DND-41 (cell line): ENCODE measurements around the gene MACROD2.

Experiments
- ATAC-seq: fragments of 200-7000 bp; cut with Tn5 transposase; 3 replicates; pipeline ENCODE4 v1.9.1; 2021; ENCODE audit warnings: low read depth; ENCODE audit not compliant: insufficient read depth
- DNase-seq: peaks from one replicate; pipeline ENCODE4 v3.0.0-alpha.2; 2020
- H2AFZ ChIP-seq: 2 replicates; pipeline ENCODE4 v1.6.0; 2012; ENCODE audit warnings: low read depth, low read length
- H3K27ac ChIP-seq: 2 replicates; pipeline ENCODE4 v1.5.1; 2012; ENCODE audit warnings: low read length, inconsistent platforms
- H3K27me3 ChIP-seq: fragments of 200-600 bp; sonication (generic); 2 replicates; pipeline ENCODE4 v1.6.0; 2012; ENCODE audit warnings: low read length, mild to moderate bottlenecking, inconsistent platforms; ENCODE audit not compliant: insufficient read depth, poor library complexity
- H3K36me3 ChIP-seq: 2 replicates; pipeline ENCODE4 v1.5.1; 2012; ENCODE audit warnings: low read length, inconsistent platforms; ENCODE audit not compliant: insufficient read depth
- H3K4me1 ChIP-seq: 2 replicates; pipeline ENCODE4 v1.5.1; 2012; ENCODE audit warnings: mild to moderate bottlenecking, low read length; ENCODE audit not compliant: insufficient read depth
- H3K4me2 ChIP-seq: 2 replicates; pipeline ENCODE4 v1.6.0; 2012; ENCODE audit warnings: mild to moderate bottlenecking, moderate library complexity, low read length, inconsistent platforms; ENCODE audit not compliant: insufficient read depth
- H3K4me3 ChIP-seq, 2 experiments: fragments of 200-600 bp in 1 of 2; shearing (Covaris generic) in 1 of 2; 2 replicates each; pipeline ENCODE4 v1.5.1; 2012 to 2016; ENCODE audit warnings: inconsistent platforms in 2 of 2, low read length in 2 of 2, mild to moderate bottlenecking in 2 of 2, low read depth in 1 of 2, moderate library complexity in 1 of 2
- H3K79me2 ChIP-seq: 2 replicates; pipeline ENCODE4 v1.6.0; 2012; ENCODE audit warnings: low read length, inconsistent platforms; ENCODE audit not compliant: insufficient read depth
- H3K9ac ChIP-seq: 2 replicates; pipeline ENCODE4 v1.6.0; 2012; ENCODE audit warnings: low read depth, mild to moderate bottlenecking, inconsistent platforms, low read length, moderate library complexity
- H3K9me3 ChIP-seq: 2 replicates; pipeline ENCODE4 v1.5.1; 2012; ENCODE audit warnings: low read length, moderate library complexity, mild to moderate bottlenecking, inconsistent platforms; ENCODE audit not compliant: insufficient read depth, severe bottlenecking
- H4K20me1 ChIP-seq: 2 replicates; pipeline ENCODE4 v1.6.0; 2012; ENCODE audit warnings: low read length; ENCODE audit not compliant: insufficient read depth
- CTCF ChIP-seq: IDR thresholded peaks from 2 replicates; pipeline ENCODE4 v1.5.1; 2012; ENCODE audit warnings: borderline replicate concordance, low read length, moderate library complexity, mild to moderate bottlenecking; ENCODE audit not compliant: poor library complexity, severe bottlenecking; ENCODE audit errors: extremely low read depth
- EZH2 ChIP-seq: IDR thresholded peaks from 3 replicates; pipeline ENCODE4 v1.6.1; 2012; ENCODE audit warnings: borderline replicate concordance, low read depth, mild to moderate bottlenecking, moderate library complexity, low read length, inconsistent platforms; ENCODE audit not compliant: severe bottlenecking

Gene MACROD2

GRCh38 chr20:15866916-15867730 is 1871.8 kb downstream of the MACROD2 start:
- Histone ChIP-seq H3K36me3 (no peaks in the 10 kb centered on the region), H4K20me1 (no peaks in the 10 kb centered on the region), H3K79me2 (no peaks in the 10 kb centered on the region), H3K4me1 (no peaks in the 10 kb centered on the region), H3K4me2 (no peak overlapping the region), H3K9ac (no peak overlapping the region), H3K27ac (no peak overlapping the region), H3K9me3 (no peaks in the 10 kb centered on the region), H2AFZ (no peak overlapping the region), H3K27me3 (peaks cover 2% of the 10 kb centered on the region), H3K4me3 (no peak overlapping the region)
- ATAC-seq (no peak), DNase-seq (no peak)
- TF ChIP-seq EZH2: no peak
- no peak for TF ChIP-seq CTCF

GRCh38 chr20:15867899-15868298 is 1872.6 kb downstream of the MACROD2 start:
- H3K4me2 ChIP-seq: no peak overlapping the region
- no peaks in the 10 kb centered on the region for H3K9me3 ChIP-seq
- no peaks in the 10 kb centered on the region for H3K36me3 ChIP-seq
- no peak overlapping the region for H3K9ac ChIP-seq
- no peak for DNase-seq
- H4K20me1 ChIP-seq: no peaks in the 10 kb centered on the region
- ATAC-seq: no peak
- H3K27me3 ChIP-seq: peaks cover 2% of the 10 kb centered on the region
- H3K79me2 ChIP-seq: no peaks in the 10 kb centered on the region
- no peak overlapping the region for H3K27ac ChIP-seq
- TF ChIP-seq EZH2: no peak
- peak; percentile 15 for TF ChIP-seq CTCF
- H3K4me1 ChIP-seq: no peaks in the 10 kb centered on the region
- no peak overlapping the region for H3K4me3 ChIP-seq
- no peak overlapping the region for H2AFZ ChIP-seq

DNA sequence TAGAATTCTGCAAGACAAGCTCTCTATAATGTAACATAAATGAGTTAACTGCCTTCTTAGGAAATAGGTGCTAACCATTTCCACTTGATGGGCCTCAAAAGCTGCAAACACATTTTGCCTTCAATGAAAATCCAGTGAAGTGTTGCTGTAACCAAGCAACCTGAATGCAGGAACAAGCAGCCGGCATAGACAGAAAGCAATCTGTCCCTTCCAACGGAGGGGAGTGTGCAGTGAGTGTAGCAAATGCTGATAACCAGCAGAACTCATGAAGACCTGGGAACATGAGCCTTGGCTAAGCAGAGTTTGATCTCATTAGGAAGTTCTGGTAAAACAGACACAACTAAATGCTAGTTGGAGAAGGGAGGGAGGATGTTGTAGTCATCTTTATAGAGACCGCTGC is 1880.1 kb downstream of the MACROD2 start:
- Histone ChIP-seq H3K4me1 (no peaks in the 10 kb centered on the region), H3K36me3 (no peaks in the 10 kb centered on the region), H3K27ac (no peak overlapping the region), H3K4me3 (no peak overlapping the region), H3K9me3 (no peaks in the 10 kb centered on the region), H3K27me3 (peaks cover 2% of the 10 kb centered on the region), H3K9ac (no peak overlapping the region), H3K79me2 (no peaks in the 10 kb centered on the region), H4K20me1 (no peaks in the 10 kb centered on the region), H3K4me2 (no peak overlapping the region), H2AFZ (no peak overlapping the region)
- TF ChIP-seq EZH2: no peak
- no peak for DNase-seq
- ATAC-seq: no peak

- no peak for TF ChIP-seq CTCF
- no peak for TF ChIP-seq EZH2
- Histone ChIP-seq H3K4me1 (no peaks in the 10 kb centered on the region), H3K4me2 (no peak overlapping the region), H3K36me3 (no peaks in the 10 kb centered on the region), H3K27me3 (no peaks in the 10 kb centered on the region), H2AFZ (no peak overlapping the region), H3K27ac (no peak overlapping the region), H3K9ac (no peak overlapping the region), H3K79me2 (no peaks in the 10 kb centered on the region), H3K9me3 (no peaks in the 10 kb centered on the region), H4K20me1 (no peaks in the 10 kb centered on the region), H3K4me3 (no peak overlapping the region)
- DNase-seq (no peak), ATAC-seq (no peak)
Observed at GRCh38 chr20:15882553-15882952, 1887.2 kb downstream of the MACROD2 start.
